Measurements from ENCODE around the gene GNAO1.
A peak's percentile ranks its signal among the peaks of the same experiment; 100 is the strongest.

Gene GNAO1

GRCh38 chr16:56315955-56316354, 124.7 kb downstream of the GNAO1 start:
- DNase-seq = no peak

DNA sequence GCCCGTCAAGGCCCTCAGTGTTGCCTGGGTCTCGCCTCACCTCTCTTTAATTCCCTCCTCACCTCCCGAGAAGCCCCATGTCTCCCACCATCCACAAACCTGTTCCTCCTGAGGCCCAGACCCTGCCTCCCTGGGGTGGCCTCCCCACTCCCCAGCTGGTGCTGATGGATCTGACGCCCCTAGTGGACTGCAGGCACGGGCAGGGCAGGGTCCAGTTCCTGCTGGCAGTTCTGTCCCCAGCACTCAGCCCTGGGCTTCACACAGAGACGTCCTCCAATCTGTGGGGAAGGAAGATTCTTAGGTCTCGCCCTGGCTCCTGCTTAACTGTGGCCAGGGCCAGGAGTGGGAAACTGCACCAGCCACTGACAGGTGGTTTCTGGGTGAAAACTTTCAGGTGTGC, 125.3 kb downstream of the GNAO1 start:
- no peak for DNase-seq

DNA sequence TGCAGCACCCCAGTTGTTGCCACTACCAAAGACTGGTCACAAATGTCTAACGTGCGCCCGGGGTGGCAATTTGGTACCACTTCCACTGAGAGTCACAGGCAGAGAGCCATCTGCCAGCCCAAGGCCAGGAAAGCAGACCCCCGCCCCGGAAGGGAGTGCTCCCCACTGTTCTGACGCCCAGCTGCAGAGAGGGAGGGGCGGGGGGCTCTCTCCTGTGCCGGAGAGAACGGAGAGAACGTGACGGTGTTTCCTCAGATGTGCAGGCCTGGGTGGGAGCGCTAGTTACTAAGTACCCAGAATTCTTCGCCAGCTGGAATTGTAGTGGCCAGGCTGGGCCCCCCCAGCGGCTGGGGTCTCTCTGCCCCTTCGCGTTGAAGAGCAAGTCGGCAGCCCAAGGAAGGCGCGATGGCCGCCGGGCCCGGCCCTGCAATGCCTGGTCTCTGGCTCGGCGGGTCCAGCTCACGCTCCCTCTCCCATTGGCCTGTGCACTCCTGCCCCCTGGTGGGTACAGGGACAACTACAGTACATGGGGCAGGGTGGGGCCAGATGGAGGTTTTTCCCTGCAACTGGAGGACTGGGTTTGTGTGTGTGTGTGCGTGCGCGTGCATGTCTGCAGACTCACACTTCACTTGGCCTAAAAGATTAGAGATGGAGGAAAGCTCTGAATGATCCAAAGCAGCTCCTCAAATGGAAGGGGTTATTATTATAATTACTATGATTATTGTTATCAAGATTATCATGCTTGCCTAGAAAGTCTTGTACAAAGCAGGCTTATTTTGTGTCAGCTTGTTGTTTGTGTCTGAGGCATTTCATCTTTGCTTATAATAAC, 126.9 kb downstream of the GNAO1 start:
- peak; percentile 58 to 71 for DNase-seq

DNA sequence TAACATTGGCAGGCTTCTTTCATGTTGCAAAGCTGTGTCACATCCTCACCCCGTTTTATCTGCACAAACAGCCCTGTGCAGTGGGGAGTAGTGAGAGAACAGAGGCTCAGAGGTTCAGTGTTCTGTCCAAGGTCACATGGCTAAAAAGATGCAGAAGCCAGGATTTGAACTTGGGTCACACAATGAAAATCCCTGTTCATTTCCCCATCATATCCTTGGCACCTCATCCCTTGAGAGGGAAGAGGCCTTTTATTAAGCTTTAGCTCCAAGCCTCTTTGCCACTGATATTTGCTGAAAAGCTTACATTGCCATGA, 127.5 kb downstream of the GNAO1 start:
- no peak for DNase-seq

DNA sequence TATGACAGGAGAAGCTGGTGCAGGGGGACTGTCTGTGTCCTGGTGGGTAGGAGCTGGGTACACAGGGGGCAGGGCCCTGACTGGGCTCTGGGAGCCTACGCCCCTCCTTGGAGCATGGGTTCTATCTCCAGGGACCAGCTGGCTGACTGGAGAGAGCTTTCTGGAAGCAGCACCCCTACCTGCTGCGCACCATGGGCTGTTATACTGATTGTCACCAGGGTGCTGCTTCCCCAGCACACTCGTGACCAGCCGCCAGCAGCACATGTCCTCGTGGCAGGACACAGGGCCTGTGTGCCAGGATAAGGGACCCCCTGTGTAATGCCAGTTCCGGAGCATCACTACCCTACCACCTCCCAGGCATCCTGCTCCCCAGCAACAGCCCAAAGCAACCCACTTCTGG, 128.1 kb downstream of the GNAO1 start:
- DNase-seq = no peak

- no peak for DNase-seq
These were observed 128.8 kb downstream of the GNAO1 start for GRCh38 chr16:56320056-56320455.

- no peak for DNase-seq
These were observed 129.7 kb downstream of the GNAO1 start for GRCh38 chr16:56320811-56321558.

DNA sequence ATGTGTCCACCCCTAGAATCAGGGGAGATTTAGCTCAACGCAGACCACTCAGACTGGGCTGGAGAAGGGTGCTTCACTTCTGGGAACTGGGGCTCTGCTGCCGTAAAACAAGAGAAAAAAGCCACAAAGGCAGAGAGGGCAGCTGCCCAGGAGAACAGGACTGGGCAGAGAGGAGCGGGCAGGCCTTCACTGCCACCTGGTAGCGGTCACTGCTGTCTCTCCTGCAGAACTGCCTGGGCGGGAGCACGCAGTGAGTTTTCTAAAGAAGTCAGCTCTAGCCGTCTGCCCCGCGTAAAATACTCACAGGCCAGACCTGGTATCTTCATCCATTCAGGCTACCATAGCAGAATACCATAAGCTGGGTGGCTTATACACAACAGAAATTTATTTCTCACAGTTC, 130.3 kb downstream of the GNAO1 start:
- no peak for DNase-seq

- DNase-seq = no peak
These were observed 133.1 kb downstream of the GNAO1 start for GRCh38 chr16:56324406-56324805.

DNA sequence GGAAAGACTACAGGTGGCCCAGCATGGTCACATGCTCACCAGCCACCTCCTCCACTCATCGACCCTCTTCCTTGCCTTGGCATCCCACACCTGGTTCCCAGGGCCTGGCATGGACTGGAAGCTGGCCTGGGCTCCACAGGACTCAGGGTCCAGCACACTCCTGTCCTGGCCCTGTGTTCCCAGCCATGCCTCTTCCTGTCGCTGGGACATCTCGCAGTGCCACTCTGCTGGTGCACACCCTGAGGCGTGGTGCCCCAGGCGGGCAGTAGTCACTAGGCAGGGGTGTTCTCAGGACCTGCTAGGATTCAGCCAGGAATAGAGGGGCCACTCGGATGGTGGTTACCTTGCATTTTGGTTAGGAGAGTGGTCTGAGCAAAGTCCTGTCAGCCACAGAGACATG, 134.7 kb downstream of the GNAO1 start:
- no peak for DNase-seq

DNA sequence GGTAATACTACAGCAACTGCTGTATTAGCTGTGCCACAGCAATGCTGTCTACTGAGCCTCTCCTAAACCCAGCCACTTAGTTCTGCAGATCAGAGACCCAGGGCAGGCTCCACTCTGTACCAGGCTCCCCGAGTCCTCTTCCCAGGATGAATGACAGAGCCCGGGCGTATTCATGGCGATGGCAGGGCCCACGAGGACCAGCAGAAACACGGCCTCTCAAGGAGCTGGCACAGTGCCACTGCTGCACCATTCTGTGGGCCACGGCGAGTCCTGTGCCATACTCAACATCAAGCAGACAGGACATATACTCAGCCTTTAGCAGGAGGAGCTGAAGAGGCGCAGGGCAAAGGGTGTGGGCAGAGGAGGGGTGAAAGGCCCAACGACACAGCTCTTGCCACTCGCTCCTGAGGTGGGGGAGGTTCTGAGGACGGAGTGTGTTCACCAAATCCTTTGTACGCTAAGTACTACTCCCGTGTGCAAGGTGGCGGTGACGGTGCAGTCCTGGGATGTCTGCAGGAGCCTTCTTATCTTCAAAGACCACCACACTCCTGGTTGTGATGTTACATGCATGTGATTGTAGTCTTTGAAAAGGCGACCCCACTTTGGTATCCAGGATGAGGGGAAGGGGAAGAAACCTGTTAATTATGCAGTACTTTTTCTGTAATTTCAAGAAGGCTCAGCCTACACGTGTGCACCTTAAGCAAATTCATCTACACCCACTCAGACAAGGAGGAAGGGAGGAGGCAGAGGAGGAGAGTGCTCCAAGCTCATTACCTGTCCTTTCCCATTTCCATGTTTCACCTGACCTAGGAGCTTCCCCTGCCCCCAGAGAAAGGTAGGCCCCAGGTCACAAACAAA, 136.0 kb downstream of the GNAO1 start:
- no peak for DNase-seq

DNA sequence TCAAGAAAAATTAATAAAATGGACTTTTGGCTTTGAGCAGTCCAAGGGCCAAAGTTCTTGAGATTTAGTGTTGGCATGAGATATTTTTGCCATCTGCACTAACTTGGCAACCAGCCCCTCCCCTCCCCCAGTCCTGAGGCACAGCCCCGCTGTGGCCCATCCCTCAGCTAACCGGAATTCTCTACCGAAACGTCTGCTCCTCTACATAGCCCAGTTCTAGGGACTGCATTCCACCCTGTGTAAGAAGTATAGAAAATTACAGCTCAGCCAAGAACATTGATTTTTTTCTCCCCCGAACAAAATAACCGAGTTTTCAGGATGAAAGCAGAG, 136.6 kb downstream of the GNAO1 start:
- DNase-seq = no peak

GRCh38 chr16:56328276-56329022, 137.2 kb downstream of the GNAO1 start:
- DNase-seq = no peak

DNA sequence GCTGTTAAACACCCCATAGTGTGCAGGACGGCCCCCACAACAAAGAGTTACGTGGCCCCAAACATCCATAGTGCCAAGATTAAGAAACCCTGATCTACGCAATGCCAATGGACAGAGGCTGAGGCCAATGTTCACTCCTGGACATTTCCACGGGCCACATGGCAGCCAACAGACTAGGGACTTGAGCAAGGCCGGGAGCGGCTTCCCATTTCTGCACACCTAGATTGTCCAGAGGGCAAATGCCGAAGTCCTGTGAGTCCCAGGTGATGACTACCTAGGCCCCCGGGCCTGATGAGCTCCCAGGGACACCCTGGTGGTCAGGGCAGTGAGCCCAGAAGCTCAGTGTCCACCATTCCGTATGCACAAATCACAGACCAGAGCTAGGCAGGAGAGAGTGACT, 138.6 kb downstream of the GNAO1 start:
- DNase-seq = no peak

- no peak for DNase-seq
These were observed 139.2 kb downstream of the GNAO1 start for GRCh38 chr16:56330476-56330875.

- no peak for DNase-seq
These were observed 140.1 kb downstream of the GNAO1 start for GRCh38 chr16:56331399-56331798.

DNA sequence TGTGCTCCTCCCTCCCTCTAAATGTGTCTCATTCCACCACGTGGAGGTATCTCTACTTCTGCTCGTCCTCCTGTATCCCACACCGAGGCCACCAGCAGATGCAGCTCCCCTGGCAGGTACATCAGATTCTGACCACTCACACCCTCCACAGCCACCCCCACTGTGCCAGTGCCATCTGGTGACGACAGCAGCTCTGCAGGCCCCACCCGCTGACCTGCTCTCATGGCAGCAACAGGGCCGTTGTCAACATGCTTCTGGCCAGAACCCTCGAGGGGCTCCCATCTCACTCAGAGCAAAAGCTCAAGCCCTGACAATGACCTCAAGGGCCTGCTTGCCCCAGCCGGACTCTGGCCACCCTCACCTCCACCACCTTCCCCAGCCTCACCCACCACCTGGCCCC, 140.6 kb downstream of the GNAO1 start:
- no peak for DNase-seq

GRCh38 chr16:56332464-56333079, 141.3 kb downstream of the GNAO1 start:
- no peak for DNase-seq

GRCh38 chr16:56334761-56335160, 143.5 kb downstream of the GNAO1 start:
- DNase-seq = no peak

GRCh38 chr16:56336071-56336688, 144.9 kb downstream of the GNAO1 start:
- DNase-seq = no peak

DNA sequence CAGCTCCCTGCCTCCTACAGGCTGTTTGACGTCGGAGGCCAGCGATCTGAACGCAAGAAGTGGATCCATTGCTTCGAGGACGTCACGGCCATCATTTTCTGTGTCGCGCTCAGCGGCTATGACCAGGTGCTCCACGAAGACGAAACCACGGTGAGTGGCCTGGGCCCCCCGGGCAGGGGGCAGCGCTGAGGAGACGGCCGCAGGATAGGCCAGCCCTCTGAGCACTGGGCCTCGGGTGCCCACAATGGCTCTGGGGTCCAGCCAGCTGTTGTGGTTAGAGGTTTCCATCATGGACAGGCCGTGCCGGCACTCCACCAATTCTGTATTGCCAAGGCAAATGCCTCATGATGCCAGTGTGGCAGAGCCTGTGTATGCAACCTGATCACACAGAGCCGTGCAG, 145.4 kb downstream of the GNAO1 start:
- DNase-seq = no peak
